ENCODE data around the gene GPR137. TPM values are rescaled to one million over a fixed set of nuclear protein-coding genes. Genes with fewer than 3 reads are reported as not detected.
A peak's percentile ranks its signal among the peaks of the same experiment; 100 is the strongest.

GPR137 gene
- total RNA-seq, 1 experiment from 2014 or later = 24.4 TPM

GRCh38 chr11:64239662-64240434 is 45.8 kb upstream of the GPR137 start:
- Histone ChIP-seq H3K27me3 (ENCODE audit: insufficient read depth, low read length) (no peaks in the 10 kb centered on the region), H2AFZ (ENCODE audit: low read depth, low read length, poor library complexity, severe bottlenecking) (no peak overlapping the region), H3K79me2 (ENCODE audit: insufficient read depth, low read length) (peaks cover 41% of the 10 kb centered on the region), H4K20me1 (ENCODE audit: insufficient read depth) (no peaks in the 10 kb centered on the region), H3K4me3 (replicated peaks in 1 of 2; ENCODE audit: low read depth in 1 of 2, low read length in 2 of 2) (peak overlapping the region; percentile 70 to 91), H3K9me2 (ENCODE audit: insufficient read depth) (no peaks in the 10 kb centered on the region), H3K4me1 (ENCODE audit: control insufficient read depth in 1 of 2, insufficient read depth in 2 of 2, low read length in 2 of 2) (peaks cover 35 to 65% of the 10 kb centered on the region in 2 experiments), H3K9ac (ENCODE audit: low read length) (peak overlapping the region; percentile 99), H3K36me3 (ENCODE audit: control insufficient read depth in 1 of 2, insufficient read depth in 2 of 2, low read length in 2 of 2) (peaks cover 0 to 20% of the 10 kb centered on the region in 2 experiments; a peak in 1 of 4 replicates), H3K27ac (ENCODE audit: low read depth, low read length) (peak overlapping the region; percentile 96), H3K4me2 (ENCODE audit: low read length) (peak overlapping the region; percentile 84), H3K9me3 (ENCODE audit: control insufficient read depth in 1 of 2, insufficient read depth in 1 of 2, low read depth in 1 of 2, low read length in 2 of 2) (no peaks in the 10 kb centered on the region)
- ChIA-PET RAD21 (ENCODE audit: low non-redundant PET in 1 of 2, low total read pairs in 2 of 2, uncharacterized antibody in 2 of 2, unreplicated experiment in 2 of 2) (no interaction called here), CTCF (no interaction called here), POLR2A (interaction anchor here (1.1 kb wide), 1 partner anchor 9 kb away, joined by 4 read pairs; no protein-coding TSS in a partner anchor)
- TF ChIP-seq JUND (IDR thresholded peaks at IDR 0.05) (no peak), POLR2AphosphoS5 (IDR thresholded peaks at IDR 0.05; ENCODE audit: low read depth, low read length) (no peak; the same call in 1 of the 2 replicates), SIN3A (IDR thresholded peaks at IDR 0.05; ENCODE audit: low read depth) (no peak), POLR2A (IDR thresholded peaks at IDR 0.05; ENCODE audit: borderline replicate concordance, extremely low read depth, insufficient read depth, insufficient read length) (no peak), FOSL1 (IDR thresholded peaks at IDR 0.05; ENCODE audit: low read depth) (no peak), RAD21 (IDR thresholded peaks at IDR 0.05; ENCODE audit: low read depth) (no peak), CTCF (IDR thresholded peaks at IDR 0.05 in 2 of 3, conservative IDR thresholded peaks at IDR 0.05 in 1 of 3; ENCODE audit: borderline replicate concordance in 1 of 3, insufficient read depth in 1 of 3, low read depth in 2 of 3, low read length in 2 of 3) (no peak), TCF7L2 (IDR thresholded peaks at IDR 0.05; ENCODE audit: borderline replicate concordance, extremely low read depth, insufficient read depth, insufficient read length) (no peak), EZH2 (IDR thresholded peaks at IDR 0.05) (no peak), SRF (IDR thresholded peaks at IDR 0.05; ENCODE audit: low read depth) (no peak), SP1 (IDR thresholded peaks at IDR 0.05; ENCODE audit: low read depth) (no peak), EGR1 (IDR thresholded peaks at IDR 0.05; ENCODE audit: low read depth) (no peak), ZBTB33 (IDR thresholded peaks at IDR 0.05; ENCODE audit: extremely low read depth, insufficient replicate concordance, low read length) (no peak), ELF1 (IDR thresholded peaks at IDR 0.05; ENCODE audit: borderline replicate concordance, low read depth) (no peak), CEBPB (IDR thresholded peaks at IDR 0.05; ENCODE audit: low read depth) (no peak), CBX3 (IDR thresholded peaks at IDR 0.05; ENCODE audit: low read depth) (no peak), EZH2phosphoT487 (IDR thresholded peaks at IDR 0.05; ENCODE audit: borderline replicate concordance) (no peak), ZFX (IDR thresholded peaks at IDR 0.05) (no peak)
- TF ChIP-seq, protein P1, sequence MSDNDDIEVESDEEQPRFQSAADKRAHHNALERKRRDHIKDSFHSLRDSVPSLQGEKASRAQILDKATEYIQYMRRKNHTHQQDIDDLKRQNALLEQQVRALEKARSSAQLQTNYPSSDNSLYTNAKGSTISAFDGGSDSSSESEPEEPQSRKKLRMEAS (IDR thresholded peaks at IDR 0.05) = no peak
- TF ChIP-seq, protein P2, sequence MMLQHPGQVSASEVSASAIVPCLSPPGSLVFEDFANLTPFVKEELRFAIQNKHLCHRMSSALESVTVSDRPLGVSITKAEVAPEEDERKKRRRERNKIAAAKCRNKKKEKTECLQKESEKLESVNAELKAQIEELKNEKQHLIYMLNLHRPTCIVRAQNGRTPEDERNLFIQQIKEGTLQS (IDR thresholded peaks at IDR 0.05) = no peak
- ATAC-seq = no peak
- intact Hi-C loops (cut with micrococcal nuclease) = loop anchor here (2.0 kb wide), 1 partner anchor 65 kb away; the partner anchor contains the start of gene ESRRA
- no peak for DNase-seq (ENCODE audit: low read depth, low spot score)
- no TSS peak for BruUV-seq (replicated peaks)

Measured in HCT116 (cell line).